GM12872 (cell line): ENCODE results near the gene ALDH2.

ENCODE experiments used
- CTCF ChIP-seq: IDR thresholded peaks from 3 replicates; pipeline ENCODE4 v1.5.1; 2011; ENCODE audit warnings: low read depth, mild to moderate bottlenecking, low read length, moderate library complexity; ENCODE audit not compliant: insufficient read depth

The ALDH2 gene

DNA sequence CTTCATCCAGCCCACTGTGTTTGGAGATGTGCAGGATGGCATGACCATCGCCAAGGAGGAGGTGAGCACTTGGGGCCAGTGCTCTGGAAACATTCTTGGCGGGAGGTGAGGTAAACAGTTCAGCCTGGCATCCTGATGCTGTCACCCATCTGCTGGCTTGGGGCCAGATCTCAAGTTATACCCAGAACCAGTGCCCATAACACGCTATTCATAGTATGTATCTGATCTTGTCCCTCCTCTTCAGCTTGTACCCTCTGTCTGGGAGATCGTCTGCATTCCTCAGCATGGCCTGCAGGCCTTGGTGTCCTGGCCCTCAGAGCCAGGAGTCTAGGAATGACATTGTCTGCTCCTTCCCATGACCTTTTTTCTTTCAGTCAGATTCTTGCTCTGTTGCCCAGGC, 31.4 kb downstream of the ALDH2 start:
- no peak for TF ChIP-seq CTCF

DNA sequence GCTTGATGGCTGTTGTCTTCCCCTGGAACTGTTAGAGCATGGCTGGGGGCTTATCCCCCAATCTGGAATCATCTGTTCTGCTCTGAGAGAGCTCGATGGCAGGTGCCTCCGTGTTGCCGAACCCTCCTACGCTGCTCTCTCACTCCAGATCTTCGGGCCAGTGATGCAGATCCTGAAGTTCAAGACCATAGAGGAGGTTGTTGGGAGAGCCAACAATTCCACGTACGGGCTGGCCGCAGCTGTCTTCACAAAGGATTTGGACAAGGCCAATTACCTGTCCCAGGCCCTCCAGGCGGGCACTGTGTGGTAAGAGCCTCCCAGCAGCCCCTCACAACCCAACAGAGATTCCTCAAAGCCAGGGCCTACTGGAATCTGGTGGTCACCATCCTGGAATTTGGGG, 33.0 kb downstream of the ALDH2 start:
- TF ChIP-seq CTCF = no peak

DNA sequence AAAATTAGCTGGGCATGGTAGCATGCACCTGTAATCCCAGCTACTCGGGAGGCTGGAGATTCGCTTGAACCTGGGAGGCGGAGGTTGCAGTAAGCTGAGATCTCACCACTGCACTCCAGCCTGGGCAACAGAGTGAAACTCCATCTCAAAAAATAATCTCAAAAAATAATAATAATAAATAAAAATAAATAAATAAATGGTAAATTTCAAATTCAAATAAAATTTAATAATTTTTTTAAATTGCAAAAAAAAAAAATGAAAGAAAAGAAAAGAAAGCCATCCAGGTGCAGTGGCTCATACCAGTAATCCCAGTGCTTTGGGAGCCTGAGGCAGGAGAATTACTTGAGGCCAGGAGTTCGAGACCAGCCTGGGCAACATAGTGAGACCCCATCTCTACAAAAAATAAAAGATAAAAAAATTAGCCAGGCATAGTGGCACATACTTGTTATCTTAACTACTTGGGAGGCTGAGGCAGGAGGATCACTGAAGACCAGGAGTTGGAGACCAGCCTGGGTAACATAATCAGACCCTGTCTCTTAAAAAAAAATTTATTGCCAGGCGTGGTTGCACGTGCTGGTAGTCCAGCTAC, 36.4 kb downstream of the ALDH2 start:
- no peak for TF ChIP-seq CTCF

GRCh38 chr12:111803851-111804250, 37.1 kb downstream of the ALDH2 start:
- no peak for TF ChIP-seq CTCF

- no peak for TF ChIP-seq CTCF
These were observed 39.6 kb downstream of the ALDH2 start for GRCh38 chr12:111806304-111806703.

- no peak for TF ChIP-seq CTCF
These were observed 40.5 kb downstream of the ALDH2 start for GRCh38 chr12:111807232-111807631.

- TF ChIP-seq CTCF = peak; percentile 84
These were observed 46.4 kb downstream of the ALDH2 start for GRCh38 chr12:111812881-111813741.
